ENCODE results near the gene STAG1.
"Not testable (repeated sequence)": the region's sequence is repeated elsewhere in the genome, so short reads cannot be mapped to it uniquely, and the experiment has no call there.

STAG1 gene

DNA sequence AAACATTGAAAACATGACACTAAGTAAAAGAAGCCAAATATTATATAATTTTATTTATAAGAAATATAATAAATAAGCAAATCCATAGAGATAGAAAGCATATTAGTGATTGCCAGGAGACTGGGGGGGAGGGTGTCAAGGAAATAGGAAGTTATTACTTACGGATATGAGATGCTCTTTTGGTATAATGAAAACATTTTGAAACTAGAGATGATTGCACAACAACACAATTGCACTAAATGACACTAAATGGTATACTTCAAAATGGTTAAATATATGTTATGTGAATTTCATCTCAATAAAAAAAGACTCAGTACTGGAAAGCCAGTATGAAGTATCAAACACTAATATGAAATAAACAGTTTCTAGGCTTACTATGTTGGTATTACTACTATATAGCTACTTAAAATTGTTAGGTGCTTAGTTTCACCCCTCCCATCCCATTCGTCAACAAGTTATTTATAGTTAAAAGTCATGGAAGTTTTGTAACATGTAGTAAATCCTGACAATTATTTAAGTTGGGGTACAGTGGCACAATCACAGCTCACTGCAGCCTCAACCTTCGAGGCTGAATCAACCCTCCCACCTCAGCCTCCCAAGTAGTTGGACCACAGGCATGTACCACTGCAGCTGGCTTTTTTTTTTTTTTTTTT, 43.7 kb downstream of the STAG1 start:
- no peak for DNase-seq (ENCODE audit: low read depth in 2 of 2, low spot score in 1 of 2)

- no peak for DNase-seq (ENCODE audit: low read depth in 2 of 2, low spot score in 1 of 2)
Measured at GRCh38 chr3:136703429-136703828, 48.7 kb downstream of the STAG1 start.

DNA sequence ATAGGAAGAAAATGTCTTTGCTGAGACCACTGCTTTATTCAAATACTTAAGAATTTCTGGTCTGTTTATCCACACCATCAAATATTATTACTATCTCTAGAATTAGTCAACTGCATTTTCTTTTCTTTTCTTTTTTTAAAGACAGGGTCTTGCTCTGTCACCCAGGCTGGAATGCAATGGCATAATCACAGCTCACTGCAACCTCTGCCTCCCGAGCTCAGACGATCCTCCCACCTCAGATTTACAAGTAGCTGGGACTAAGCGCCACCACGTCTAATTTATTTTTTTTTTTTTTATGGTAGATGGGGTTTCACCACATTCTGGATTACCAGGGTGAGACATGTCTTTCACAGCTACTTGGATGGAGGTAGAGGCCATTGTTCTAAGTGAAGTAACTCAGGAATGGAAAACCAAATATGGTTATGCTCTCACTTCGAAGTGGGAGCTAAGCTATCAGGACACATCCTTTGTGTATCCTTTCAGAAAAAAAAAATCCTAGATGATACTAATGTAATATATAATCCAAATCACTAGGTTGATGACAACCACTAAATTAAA, 52.8 kb downstream of the STAG1 start:
- no peak for DNase-seq (ENCODE audit: low read depth in 2 of 2, low spot score in 1 of 2)

- DNase-seq (ENCODE audit: low read depth in 2 of 2, low spot score in 1 of 2): no peak
Measured at GRCh38 chr3:136698361-136698760, 53.8 kb downstream of the STAG1 start.

- no peak for DNase-seq (ENCODE audit: low read depth in 2 of 2, low spot score in 1 of 2)
Measured at GRCh38 chr3:136696797-136697196, 55.4 kb downstream of the STAG1 start.

DNA sequence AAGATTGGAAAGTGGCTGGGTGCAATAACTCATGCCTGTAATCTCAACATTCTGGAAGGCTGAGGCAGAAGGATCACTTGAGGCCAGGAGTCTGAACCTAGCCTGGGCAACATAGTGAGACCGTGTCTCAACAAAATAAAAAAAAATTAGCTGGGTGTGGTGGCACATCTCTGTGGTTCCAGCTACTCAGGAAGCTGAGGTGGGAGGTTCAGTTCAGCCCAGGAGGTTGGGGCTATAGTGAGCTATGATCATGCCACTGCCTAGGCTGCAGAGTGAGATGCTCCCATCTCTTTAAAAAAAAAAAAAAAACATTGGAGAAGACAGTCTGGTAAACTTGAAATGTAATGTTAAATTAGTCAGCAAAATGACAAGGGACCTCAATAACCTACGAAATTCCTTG, 57.9 kb downstream of the STAG1 start:
- DNase-seq (ENCODE audit: low read depth in 2 of 2, low spot score in 1 of 2): no peak

- DNase-seq (ENCODE audit: low read depth in 2 of 2, low spot score in 1 of 2): no peak
Measured at GRCh38 chr3:136690599-136690998, 61.6 kb downstream of the STAG1 start.

- no peak for DNase-seq (ENCODE audit: low read depth in 2 of 2, low spot score in 1 of 2)
Measured at GRCh38 chr3:136685882-136686281, 66.3 kb downstream of the STAG1 start.

GRCh38 chr3:136682740-136683312, 69.4 kb downstream of the STAG1 start:
- DNase-seq (ENCODE audit: low read depth in 2 of 2, low spot score in 1 of 2): no peak

- no peak for DNase-seq (ENCODE audit: low read depth in 2 of 2, low spot score in 1 of 2)
Measured at GRCh38 chr3:136678981-136679380, 73.2 kb downstream of the STAG1 start.

GRCh38 chr3:136676009-136676408, 76.2 kb downstream of the STAG1 start:
- DNase-seq (ENCODE audit: low read depth in 2 of 2, low spot score in 1 of 2): no peak

- no peak for DNase-seq (ENCODE audit: low read depth in 2 of 2, low spot score in 1 of 2)
Measured at GRCh38 chr3:136675150-136675858, 76.9 kb downstream of the STAG1 start.

- no peak for DNase-seq (ENCODE audit: low read depth in 2 of 2, low spot score in 1 of 2)
Measured at GRCh38 chr3:136672457-136672856, 79.7 kb downstream of the STAG1 start.

GRCh38 chr3:136671921-136672320, 80.3 kb downstream of the STAG1 start:
- no peak for DNase-seq (ENCODE audit: low read depth in 2 of 2, low spot score in 1 of 2)

- DNase-seq (ENCODE audit: low read depth in 2 of 2, low spot score in 1 of 2): no peak
Measured at GRCh38 chr3:136670166-136670565, 82.0 kb downstream of the STAG1 start.

GRCh38 chr3:136667081-136667480, 85.1 kb downstream of the STAG1 start:
- DNase-seq (ENCODE audit: low read depth in 2 of 2, low spot score in 1 of 2): no peak

GRCh38 chr3:136666301-136666700, 85.9 kb downstream of the STAG1 start:
- not testable (repeated sequence) for DNase-seq (ENCODE audit: low read depth in 2 of 2, low spot score in 1 of 2)

GRCh38 chr3:136664771-136665170, 87.4 kb downstream of the STAG1 start:
- no peak for DNase-seq (ENCODE audit: low read depth in 2 of 2, low spot score in 1 of 2)

DNA sequence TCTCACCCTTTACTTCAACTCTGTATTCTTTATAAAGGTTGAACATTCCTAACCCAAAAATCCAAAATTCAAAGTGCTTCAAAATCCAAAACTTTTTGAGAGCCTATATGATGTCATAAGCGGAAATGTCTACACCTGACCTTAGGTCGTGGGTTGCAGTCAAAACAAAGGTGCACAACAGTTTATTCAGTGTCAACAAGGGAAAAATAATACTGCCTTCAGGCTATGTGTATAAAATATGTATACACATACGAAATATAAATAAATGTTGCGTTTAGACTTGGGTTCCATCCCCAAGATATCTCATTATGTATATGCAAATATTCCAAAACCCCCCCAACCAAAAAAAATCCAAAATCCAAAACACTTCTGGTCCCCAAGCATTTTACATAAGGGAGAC, 90.9 kb downstream of the STAG1 start:
- DNase-seq (ENCODE audit: low read depth in 2 of 2, low spot score in 1 of 2): no peak

GRCh38 chr3:136658946-136659682, 93.1 kb downstream of the STAG1 start:
- DNase-seq (ENCODE audit: low read depth in 2 of 2, low spot score in 1 of 2): no peak

DNA sequence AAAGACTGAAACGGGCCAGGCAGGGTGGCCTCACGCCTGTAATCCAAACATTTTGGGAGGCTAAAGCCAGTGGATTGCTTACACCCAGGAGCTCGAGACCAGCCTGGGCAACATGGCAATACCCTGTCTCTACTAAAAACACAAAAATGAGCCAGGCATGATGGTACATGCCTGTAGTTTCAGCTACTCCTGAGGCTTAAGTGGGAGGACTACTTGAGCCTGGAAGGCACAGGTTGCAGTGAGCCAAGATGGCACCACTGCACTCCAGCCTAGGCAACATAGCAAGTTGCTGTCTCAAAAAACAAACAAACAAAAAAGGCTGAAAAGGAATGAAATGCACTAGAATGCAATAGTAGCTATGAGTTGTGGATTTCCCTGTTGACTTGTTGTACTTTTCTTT, 94.7 kb downstream of the STAG1 start:
- no peak for DNase-seq (ENCODE audit: low read depth in 2 of 2, low spot score in 1 of 2)

DNA sequence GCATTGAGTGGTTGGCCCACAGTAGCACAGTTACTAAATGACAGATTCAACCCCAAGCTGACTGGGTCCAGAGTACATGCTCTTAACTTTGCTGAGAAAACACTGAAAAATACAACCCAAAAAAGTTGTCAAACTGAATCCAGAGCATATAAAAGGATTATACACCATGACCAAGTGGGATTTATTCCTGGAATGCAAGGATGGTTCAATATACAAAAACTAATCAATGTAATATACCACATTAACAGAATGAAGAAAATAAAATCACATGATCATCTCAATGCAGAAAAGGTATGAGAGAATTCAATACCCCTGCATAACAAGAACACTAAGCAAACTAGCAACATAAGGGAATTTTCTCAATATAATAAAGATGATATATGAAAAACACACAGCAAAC, 98.5 kb downstream of the STAG1 start:
- no peak for DNase-seq (ENCODE audit: low read depth in 2 of 2, low spot score in 1 of 2)

All from stimulated activated CD8-positive, alpha-beta memory T cell treated with anti-CD3 and anti-CD28 coated beads, Interleukin-4, amount 100 ng/mL, for 1 hour (primary cell).